K562 (cell line): ENCODE data around the gene PTGR1. TPM values are rescaled to one million over a fixed set of nuclear protein-coding genes. Genes with fewer than 3 reads are reported as not detected.

Experiments
- ARID1B ChIP-seq: fragments of 450-650 bp; IDR thresholded peaks from 2 replicates; pipeline ENCODE4 v1.6.1; 2016; ENCODE audit warnings: antibody characterized with exemption, mild to moderate bottlenecking, inconsistent platforms
- BRF1 ChIP-seq: IDR thresholded peaks from 3 replicates; pipeline ENCODE4 v1.6.1; 2011; ENCODE audit warnings: borderline replicate concordance, mild to moderate bottlenecking; ENCODE audit not compliant: insufficient read length; ENCODE audit errors: extremely low read depth
- CHD4 ChIP-seq: fragments of 200-600 bp; sonication (generic); IDR thresholded peaks from 3 replicates; pipeline ENCODE4 v1.6.1; 2012; ENCODE audit warnings: low read depth, mild to moderate bottlenecking, mixed read lengths, low read length, inconsistent platforms; ENCODE audit not compliant: insufficient read depth, insufficient replicate concordance, poor library complexity, severe bottlenecking
- HDAC1 ChIP-seq, 2 experiments: fragments of 450-650 bp; IDR thresholded peaks; 2 replicates each; pipeline ENCODE4 v1.6.1; 2016 to 2017; ENCODE audit warnings: inconsistent platforms in 1 of 2, mild to moderate bottlenecking in 1 of 2, moderate library complexity in 1 of 2
- HLTF ChIP-seq: fragments of 450-650 bp; IDR thresholded peaks from 2 replicates; pipeline ENCODE4 v1.6.1; 2016
- KHSRP ChIP-seq: fragments of 450-650 bp; IDR thresholded peaks from 2 replicates; pipeline ENCODE4 v1.6.1; 2017
- MAFG ChIP-seq: fragments of 450-650 bp; conservative IDR thresholded peaks from 2 replicates; pipeline ENCODE4 v1.6.1; 2016; ENCODE audit warnings: missing genetic modification characterization, missing compliant biosample characterization
- NCOA2 ChIP-seq, 2 experiments: fragments of 450-650 bp; IDR thresholded peaks; 2 replicates each; pipeline ENCODE4 v1.6.1; 2018; ENCODE audit warnings: mild to moderate bottlenecking in 2 of 2, moderate library complexity in 1 of 2; ENCODE audit not compliant: partially characterized antibody in 2 of 2
- PCBP2 ChIP-seq: fragments of 200-400 bp; formaldehyde crosslinking; IDR thresholded peaks from 2 replicates; pipeline ENCODE4 v1.6.1; 2018; ENCODE audit warnings: low read length, low read depth, mild to moderate bottlenecking, moderate library complexity; ENCODE audit not compliant: poor library complexity, severe bottlenecking
- PHF8 ChIP-seq: fragments of 200-600 bp; sonication (generic); IDR thresholded peaks from 2 replicates; pipeline ENCODE4 v1.6.1; 2012; ENCODE audit warnings: mixed run types, mild to moderate bottlenecking, inconsistent platforms, low read length, moderate library complexity, borderline replicate concordance
- TEAD1 ChIP-seq, 2 experiments: fragments of 450-650 bp in 1 of 2; sonication (generic) in 1 of 2; formaldehyde crosslinking; IDR thresholded peaks; 2 replicates each; pipeline versions ENCODE4 v1.4.0 to v1.8.0; 2020 to 2022; ENCODE audit warnings: mild to moderate bottlenecking in 2 of 2, missing genetic modification reagents in 1 of 2
- TOE1 ChIP-seq, 2 experiments: fragments of 450-650 bp in 1 of 2; sonication (generic) in 1 of 2; formaldehyde crosslinking in 1 of 2; IDR thresholded peaks; 2 replicates each; pipeline versions ENCODE4 v1.7.1 to v1.8.0; 2016 to 2022; ENCODE audit warnings: borderline replicate concordance in 2 of 2, mild to moderate bottlenecking in 2 of 2, antibody characterized with exemption in 1 of 2, inconsistent platforms in 1 of 2, low read depth in 1 of 2, missing genetic modification reagents in 1 of 2, moderate library complexity in 1 of 2
- polyA plus RNA-seq, 8 experiments: library from polyadenylated mRNA; depleted of rRNA in 4 of 8; stranded (reverse) in 5 of 8; unstranded in 3 of 8; fragments of >200 nt; fragmentation: Nextera tagmentation in 2 of 8; fragmentation: Illumina TruSeq in 1 of 8; extraction: Ambion mirVana in 2 of 8; extraction: Trizol in 1 of 8; gene quantifications; 2 replicates each; pipeline versions ENCODE4 v1.2.1 to v1.2.3, GENCODE V29; 2011 to 2014; ENCODE audit warnings: inconsistent platforms in 1 of 8, missing spikeins in 1 of 8
- total RNA-seq, 7 experiments: library from RNA; depleted of rRNA in 6 of 7; stranded (reverse); fragments of >200 nt in 6 of 7; fragmentation: Illumina TruSeq in 2 of 7; extraction: Trizol in 2 of 7; gene quantifications; 2 replicates each; pipeline versions ENCODE4 v1.2.1 to v1.2.3, GENCODE V29; 2011 to 2021; ENCODE audit warnings: low replicate concordance in 1 of 7
- TF ChIP-seq, protein P1 (sequence below): fragments of 450-650 bp; conservative IDR thresholded peaks from 2 replicates; pipeline ENCODE4 v1.6.1; 2016; ENCODE audit warnings: missing genetic modification characterization, low read depth, mild to moderate bottlenecking, control low read depth, missing compliant biosample characterization
- TF ChIP-seq, protein P2 (sequence below): fragments of 450-650 bp; IDR thresholded peaks from 2 replicates; pipeline ENCODE4 v1.6.1; 2016
- TF ChIP-seq, protein P3 (sequence below), 2 experiments: IDR thresholded peaks in 1 of 2; conservative IDR thresholded peaks in 1 of 2; 2 replicates each; pipeline ENCODE4 v1.6.1; 2016; ENCODE audit warnings: low read depth in 2 of 2, mild to moderate bottlenecking in 1 of 2, missing compliant biosample characterization in 1 of 2, missing genetic modification characterization in 1 of 2, moderate library complexity in 1 of 2
- TF ChIP-seq, protein P4 (sequence below): fragments of 450-650 bp; IDR thresholded peaks from one replicate; pipeline ENCODE4 v1.6.1; 2018; ENCODE audit warnings: mild to moderate bottlenecking, moderate library complexity; ENCODE audit not compliant: partially characterized antibody
- TF ChIP-seq, protein P5 (sequence below): fragments of 450-650 bp; formaldehyde crosslinking; IDR thresholded peaks from 2 replicates; pipeline ENCODE4 v1.4.0; 2020; ENCODE audit warnings: mild to moderate bottlenecking, mixed read lengths

Gene PTGR1
- total and polyA plus RNA-seq, 9 of the 15 experiments (the other 6 are each of a cell fraction or from before 2014, with no cell fraction given): 0.22 TPM; not detected in 8

DNA sequence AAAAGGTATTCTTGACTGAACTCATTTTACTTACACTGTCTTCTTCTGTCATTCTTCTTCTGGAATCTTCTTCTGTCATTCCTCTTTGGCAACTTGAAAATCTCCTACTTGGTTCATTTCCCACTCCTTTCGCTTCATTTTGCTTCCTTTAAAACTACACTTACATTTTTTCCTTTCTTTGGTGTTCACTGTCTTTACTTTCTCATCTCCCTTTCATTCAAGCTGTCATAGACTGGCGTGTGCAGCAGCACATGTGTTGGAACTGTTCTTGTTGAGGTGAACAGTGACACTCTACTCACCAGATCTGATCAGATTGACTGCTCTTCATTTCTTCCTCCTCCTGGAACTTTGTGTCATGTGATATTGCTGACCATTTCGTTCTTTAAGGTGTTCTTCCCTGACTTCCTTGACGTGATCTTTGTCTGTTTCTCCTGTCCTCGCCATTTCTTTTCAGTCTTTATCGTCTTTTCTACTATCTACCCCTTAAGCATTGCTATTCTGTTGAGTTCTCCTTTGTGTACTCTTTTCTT is 38.0 kb upstream of the PTGR1 start (continued):
- TF ChIP-seq, protein P1, sequence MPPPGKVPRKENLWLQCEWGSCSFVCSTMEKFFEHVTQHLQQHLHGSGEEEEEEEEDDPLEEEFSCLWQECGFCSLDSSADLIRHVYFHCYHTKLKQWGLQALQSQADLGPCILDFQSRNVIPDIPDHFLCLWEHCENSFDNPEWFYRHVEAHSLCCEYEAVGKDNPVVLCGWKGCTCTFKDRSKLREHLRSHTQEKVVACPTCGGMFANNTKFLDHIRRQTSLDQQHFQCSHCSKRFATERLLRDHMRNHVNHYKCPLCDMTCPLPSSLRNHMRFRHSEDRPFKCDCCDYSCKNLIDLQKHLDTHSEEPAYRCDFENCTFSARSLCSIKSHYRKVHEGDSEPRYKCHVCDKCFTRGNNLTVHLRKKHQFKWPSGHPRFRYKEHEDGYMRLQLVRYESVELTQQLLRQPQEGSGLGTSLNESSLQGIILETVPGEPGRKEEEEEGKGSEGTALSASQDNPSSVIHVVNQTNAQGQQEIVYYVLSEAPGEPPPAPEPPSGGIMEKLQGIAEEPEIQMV (tag): no peak
- TF ChIP-seq BRF1 (no peak), CHD4 (no peak), KHSRP (no peak), TEAD1 (CRISPR knock-in tag; IDR thresholded peaks at IDR 0.05) (no peak), PCBP2 (no peak), NCOA2 (IDR thresholded peaks at IDR 0.05; ENCODE audit: partially characterized antibody in 2 of 2) (no peak), TOE1 (IDR thresholded peaks at IDR 0.05; ENCODE audit: borderline replicate concordance) (peak; percentile 82; the same call in 1 of the 2 replicates), TOE1 (CRISPR knock-in tag; IDR thresholded peaks at IDR 0.05; ENCODE audit: borderline replicate concordance, low read depth) (no peak), HLTF (no peak), HDAC1 (IDR thresholded peaks at IDR 0.05) (peak in 1 of 2 experiments; percentile 60; a peak in 2 of 4 replicates), ARID1B (0 out of 2 replicates have a peak, but pooled peaks have one; percentile 12), MAFG (no peak), PHF8 (no peak)
- TF ChIP-seq, protein P2, sequence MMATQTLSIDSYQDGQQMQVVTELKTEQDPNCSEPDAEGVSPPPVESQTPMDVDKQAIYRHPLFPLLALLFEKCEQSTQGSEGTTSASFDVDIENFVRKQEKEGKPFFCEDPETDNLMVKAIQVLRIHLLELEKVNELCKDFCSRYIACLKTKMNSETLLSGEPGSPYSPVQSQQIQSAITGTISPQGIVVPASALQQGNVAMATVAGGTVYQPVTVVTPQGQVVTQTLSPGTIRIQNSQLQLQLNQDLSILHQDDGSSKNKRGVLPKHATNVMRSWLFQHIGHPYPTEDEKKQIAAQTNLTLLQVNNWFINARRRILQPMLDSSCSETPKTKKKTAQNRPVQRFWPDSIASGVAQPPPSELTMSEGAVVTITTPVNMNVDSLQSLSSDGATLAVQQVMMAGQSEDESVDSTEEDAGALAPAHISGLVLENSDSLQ: peak; percentile 63
- TF ChIP-seq, protein P3, sequence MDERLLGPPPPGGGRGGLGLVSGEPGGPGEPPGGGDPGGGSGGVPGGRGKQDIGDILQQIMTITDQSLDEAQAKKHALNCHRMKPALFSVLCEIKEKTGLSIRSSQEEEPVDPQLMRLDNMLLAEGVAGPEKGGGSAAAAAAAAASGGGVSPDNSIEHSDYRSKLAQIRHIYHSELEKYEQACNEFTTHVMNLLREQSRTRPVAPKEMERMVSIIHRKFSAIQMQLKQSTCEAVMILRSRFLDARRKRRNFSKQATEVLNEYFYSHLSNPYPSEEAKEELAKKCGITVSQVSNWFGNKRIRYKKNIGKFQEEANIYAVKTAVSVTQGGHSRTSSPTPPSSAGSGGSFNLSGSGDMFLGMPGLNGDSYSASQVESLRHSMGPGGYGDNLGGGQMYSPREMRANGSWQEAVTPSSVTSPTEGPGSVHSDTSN (CRISPR knock-in tag; IDR thresholded peaks at IDR 0.05; ENCODE audit: low read depth): no peak
- TF ChIP-seq, protein P3 (tag; conservative IDR thresholded peaks at IDR 0.05; ENCODE audit: low read depth): no peak
- TF ChIP-seq, protein P4, sequence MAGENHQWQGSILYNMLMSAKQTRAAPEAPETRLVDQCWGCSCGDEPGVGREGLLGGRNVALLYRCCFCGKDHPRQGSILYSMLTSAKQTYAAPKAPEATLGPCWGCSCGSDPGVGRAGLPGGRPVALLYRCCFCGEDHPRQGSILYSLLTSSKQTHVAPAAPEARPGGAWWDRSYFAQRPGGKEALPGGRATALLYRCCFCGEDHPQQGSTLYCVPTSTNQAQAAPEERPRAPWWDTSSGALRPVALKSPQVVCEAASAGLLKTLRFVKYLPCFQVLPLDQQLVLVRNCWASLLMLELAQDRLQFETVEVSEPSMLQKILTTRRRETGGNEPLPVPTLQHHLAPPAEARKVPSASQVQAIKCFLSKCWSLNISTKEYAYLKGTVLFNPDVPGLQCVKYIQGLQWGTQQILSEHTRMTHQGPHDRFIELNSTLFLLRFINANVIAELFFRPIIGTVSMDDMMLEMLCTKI: no peak
- TF ChIP-seq, protein P5, sequence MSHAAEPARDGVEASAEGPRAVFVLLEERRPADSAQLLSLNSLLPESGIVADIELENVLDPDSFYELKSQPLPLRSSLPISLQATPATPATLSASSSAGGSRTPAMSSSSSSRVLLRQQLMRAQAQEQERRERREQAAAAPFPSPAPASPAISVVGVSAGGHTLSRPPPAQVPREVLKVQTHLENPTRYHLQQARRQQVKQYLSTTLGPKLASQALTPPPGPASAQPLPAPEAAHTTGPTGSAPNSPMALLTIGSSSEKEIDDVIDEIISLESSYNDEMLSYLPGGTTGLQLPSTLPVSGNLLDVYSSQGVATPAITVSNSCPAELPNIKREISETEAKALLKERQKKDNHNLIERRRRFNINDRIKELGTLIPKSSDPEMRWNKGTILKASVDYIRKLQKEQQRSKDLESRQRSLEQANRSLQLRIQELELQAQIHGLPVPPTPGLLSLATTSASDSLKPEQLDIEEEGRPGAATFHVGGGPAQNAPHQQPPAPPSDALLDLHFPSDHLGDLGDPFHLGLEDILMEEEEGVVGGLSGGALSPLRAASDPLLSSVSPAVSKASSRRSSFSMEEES (CRISPR knock-in tag): peak; percentile 90
